AML-193 (cell line): ENCODE data around the gene BRMS1.

Experiments used
- DNase-seq, 2 experiments: peaks; one replicate each; lab custom pipeline; 2025; lab: John Stamatoyannopoulos, UW

The BRMS1 gene

DNA sequence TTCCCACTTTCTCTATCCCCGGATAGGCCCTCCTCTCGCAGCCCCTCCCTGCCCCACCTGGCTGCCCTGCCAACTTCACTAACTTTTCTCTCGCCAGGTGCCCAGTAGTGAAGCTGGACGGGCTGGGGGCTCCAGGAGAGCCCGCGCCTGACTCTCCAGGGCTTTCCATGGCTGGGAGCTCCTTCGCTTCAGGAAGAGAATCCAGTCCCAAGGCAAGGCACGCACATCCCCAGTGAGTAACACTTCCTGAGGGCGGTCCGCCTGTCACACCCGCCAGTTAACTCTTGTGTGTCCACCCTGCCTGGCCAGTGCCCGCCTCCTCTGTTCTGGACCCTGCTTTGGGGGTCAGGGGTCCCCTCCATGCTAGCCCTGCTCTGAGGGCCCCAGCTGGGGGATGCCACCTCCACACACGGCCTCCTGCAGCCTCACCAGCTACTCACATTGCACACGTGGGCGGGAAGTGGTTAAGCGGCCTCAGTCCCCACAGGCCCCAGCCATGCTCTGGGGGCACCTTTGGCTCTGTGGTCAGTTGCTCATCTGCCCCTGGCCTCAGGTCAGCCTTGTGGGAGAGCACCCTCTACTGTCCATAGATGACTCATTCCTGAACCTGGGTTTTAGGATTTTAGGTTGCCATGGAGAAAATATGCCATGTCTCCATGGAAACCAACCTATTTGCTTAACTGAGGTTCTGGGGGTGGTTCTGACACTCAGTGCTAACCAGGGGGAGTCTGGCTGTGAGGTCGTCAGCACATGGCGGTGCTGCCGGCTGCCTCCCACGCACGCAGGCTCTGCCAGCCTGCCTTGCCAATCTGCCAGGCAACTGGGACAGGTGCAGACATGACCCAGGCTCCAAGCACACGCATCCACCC is 8.4 kb downstream of the BRMS1 start, which contains the start of gene RIN1:
TSS of gene RIN1 (minus strand) at position 201 of the 869 bp plus-strand sequence. CDS start at position 169, 32 bp downstream.
- DNase-seq = peak; percentile 33 to 58

DNA sequence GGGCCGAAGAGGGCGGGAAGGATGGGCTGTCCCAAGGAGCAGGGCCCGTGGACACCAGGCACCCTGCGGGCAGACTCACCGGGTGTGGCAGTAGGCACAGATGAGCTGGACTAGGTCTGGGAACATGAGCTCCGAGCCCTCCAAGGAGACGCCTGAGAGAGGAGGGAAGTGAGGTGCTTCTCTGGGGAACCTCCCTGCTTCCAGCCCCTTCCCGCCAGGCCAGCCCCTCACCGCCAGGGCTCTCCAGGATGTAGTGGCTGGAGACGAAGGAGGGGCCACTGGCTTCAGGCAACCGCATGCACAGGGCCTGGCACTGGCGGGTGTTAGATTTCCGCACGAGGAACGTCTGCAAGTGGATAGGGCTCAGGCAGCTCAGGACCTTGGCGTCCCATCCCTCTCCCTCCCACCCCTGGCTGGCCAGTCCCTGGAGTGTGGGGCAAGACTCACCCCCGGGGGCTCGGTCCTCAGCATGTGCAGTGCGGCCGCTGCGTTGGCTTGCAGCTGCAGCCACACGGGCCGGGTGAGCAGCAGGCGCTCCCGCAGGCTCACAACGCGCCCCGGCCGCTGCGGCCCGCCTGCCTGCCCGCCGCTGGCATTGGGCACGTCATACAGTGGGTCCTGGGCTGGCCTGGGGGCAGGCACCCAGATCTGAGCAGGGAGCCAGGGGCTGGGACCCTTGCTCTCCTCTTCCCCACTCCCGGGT is 9.2 kb downstream of the BRMS1 start:
- DNase-seq = no peak

DNA sequence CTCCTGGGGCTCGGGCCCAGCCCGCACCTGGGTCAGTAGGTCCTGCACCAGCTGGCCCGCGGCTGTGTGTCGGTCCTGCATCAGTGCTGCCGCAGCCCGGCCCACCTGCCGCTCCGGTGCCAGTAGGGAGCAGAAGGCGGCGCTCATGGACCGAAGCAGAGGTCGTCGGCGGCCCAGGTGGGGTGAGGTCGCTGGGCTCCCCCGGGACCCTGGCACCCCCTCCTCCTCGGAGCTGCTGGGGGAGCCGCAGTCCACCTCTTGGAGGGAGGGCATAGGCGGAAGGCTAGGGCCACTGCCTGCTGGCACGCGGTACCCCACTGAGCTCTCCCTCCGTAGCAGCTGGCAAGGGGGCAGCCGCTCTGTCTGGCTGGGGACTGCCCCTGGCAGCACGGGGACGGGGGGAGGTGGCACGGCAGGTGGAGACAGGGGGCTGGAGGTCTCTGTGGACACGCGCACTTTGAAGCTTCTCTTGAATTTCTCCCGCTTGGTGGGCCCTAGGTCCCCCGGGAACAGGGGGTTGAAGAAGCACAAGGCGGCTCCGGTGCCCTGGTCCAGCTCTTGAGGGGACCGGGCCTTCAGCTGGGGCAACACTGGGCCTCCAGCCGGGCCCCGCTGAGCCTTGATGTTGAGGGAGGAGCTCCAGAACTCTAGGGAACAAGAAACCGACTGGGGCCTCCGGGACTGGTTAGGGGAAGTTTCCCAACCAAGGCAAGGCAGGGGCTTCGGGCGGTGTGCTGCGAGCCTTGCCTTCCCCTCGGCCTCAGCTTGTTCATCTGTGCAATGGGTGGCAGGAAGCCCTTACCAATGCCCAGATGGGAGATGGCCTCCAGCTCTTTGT is 10.1 kb downstream of the BRMS1 start:
- DNase-seq = no peak

DNA sequence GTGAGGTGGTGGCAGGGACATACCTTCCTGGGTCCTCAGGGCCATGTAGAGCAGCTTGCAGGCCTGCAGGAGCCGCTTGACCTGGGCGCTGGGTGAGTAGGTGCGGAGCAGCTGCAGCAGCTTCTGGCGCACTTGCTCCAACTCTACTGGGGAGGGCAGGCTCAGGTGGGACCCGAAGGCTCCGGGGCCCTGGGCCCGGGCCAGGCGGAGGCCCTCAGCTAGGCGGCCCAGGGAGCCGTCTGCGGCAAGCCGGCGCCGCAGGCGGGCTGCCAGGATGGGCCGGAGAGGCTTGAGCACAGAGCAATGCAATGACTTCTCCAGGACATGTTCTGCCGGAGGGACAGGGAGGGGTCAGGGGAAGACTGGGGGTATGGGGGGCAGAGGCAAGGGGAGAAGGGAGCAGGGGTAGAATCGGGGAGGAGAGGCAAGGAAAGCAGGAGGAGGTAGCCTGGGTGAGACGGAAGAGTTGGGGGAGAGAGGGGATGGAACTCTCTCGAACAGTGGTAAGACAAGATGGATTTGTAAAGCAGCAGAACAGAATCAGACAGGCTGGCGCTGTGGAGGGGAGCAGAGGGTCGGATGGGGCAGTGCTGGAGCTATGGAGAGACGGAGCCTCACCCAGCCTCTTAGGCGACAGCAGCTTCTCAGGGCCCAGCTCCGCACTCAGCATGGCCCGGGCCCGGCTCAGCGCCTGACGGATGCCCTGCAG is 10.9 kb downstream of the BRMS1 start:
- no peak for DNase-seq

DNA sequence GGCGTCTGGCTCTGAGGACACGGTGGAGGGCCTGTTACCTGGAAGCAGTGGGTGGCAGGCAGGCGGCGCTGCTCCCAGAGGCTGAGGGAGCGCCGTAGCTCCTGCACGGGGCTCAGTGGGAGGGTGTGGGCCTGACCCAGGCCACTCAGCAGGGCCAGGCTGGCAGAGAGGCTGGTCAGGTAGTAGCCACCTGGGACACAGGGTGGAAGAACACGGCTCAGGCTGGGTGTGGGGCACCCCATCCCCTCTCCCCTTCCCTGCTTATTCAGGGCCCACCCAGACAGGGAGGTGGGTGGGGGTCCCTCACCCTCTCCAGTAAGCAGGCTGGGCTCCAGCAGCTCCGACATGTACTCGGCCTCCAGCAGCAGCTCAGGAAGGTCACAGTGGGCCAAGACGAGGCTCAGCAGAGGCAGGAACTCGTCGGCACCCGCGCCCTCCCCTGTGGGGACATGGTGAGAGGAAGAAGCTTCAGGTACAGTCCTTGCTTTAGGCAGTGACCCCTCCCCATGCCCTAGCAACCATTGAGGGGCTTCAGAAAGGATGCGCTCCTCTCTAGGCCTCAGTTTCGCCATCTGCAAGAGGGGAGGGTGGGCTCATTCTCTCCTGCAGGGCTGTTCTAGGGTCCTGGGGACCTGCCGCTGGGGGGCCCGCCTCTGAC is 11.6 kb downstream of the BRMS1 start:
- DNase-seq = no peak

DNA sequence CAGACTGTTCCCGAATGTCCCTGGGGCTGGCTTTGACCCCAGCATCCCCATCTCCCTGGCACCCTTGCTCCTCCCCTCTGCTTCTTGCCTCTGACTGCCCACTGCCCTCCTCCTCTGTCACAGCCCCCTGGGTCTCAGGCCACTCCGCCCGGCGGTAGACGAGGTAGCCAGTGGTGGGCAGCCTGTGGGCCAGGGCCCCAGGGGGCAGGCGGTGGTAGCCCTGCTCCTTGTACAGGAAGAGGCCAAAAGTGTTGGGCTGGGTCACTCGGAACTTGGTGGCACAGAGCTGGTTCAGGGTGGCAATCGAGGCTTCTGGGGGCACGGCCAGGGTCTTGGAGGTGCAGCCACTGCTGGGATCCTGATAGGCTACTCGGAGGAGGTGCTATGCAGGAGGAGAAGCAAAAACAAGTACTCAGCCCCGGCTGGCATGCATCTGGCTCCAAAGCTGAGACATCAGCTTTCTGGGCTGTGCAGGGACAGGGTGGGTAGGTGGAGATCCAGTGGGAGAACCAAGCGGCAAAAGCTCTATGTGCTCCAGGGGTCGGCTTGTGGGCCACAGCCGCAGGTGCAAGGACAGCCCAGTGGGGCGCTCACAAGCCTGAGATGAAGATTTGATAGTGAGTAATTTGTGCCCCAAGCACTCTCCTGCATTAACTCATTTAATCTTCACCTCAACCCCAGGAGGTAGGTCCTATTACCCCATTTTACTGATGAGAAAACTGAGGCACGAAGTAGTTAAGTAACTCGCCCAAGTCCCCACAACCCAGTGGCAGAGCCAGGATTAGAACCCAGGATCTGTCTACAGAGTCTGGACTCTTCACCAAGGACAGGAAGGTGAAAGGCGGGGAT is 12.3 kb downstream of the BRMS1 start:
- DNase-seq = no peak

DNA sequence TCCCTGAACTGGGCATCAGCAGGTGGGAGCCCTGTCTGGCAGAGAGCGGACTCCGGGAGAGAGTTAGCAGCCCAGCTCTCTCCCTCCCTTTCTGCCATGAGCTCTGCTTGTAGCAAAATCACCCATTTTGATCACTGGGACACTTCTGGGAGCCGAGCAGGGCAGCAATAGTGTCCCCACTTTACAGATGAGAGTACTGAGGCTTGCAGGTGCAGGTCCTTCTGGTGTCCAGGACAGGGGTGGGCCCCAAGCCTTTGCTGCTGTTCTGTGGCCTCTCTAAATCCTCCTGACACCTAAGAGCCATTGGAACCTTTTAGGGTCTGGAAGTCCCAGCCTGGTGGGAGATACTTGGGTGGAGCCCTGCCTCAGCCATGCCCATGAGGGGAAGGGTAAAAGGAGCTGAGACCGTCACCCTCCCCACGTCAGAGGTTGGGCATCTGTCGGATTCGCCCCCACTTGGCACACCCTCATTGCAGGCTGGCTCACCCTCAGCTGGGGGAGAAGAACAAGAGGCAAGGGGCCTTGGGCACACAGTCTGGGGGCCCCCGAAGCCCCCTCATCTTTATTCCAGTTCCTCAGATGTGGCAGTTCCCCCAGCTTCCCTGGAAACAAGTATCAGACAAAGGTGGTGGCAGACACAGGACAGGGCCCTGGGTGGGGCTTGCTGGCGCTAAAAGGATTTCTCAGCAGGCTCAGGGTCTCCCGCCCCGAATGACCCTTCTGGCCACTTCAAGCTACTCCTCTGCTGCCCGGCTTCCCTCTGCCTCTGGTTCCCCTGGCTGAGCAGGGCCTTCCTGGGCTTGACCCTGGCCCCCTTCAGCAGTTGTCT is 13.1 kb downstream of the BRMS1 start:
- no peak for DNase-seq

DNA sequence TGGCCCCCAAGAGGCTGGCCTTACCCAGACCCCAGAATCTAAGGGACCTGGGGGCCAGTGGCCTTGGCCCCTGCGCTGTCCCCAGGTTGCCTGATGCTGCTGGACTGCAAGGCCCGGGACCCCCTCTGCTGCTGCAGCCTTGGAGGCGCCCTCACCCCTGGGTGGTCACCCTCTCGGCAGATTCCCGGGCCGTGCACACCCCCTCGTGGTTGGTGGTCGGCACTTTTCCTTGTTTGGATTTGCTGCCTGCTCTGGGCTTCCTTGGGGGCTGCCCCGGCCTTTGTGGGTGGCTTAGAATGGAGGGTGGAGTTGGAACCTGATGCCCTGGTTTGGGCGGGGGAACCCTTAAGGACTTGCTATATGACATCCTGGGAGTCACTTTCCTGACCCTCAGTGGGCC is 14.0 kb downstream of the BRMS1 start:
- DNase-seq = no peak

DNA sequence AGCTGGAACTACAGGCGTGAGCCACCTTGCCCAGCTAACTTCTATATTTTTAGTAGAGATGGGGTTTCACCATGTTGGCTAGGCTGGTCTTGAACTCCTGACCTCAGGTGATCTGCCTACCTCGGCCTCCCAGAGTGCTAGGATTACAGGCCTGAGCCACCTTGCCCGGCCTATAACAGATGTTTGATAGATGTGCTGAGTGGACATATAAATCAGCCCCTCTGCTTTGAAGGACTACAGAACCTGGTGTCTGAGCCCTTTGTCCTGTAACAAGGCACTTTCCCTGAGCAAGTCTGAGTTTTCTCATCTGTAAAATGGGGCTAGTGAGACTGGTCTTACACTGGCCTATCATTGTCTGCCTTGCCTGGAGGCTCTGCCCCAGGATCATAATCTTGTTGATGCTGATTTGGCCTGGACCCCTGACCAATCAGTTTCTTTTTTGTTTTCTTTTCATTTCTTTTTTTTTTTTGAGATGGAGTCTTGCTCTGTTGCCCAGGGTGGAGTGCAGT is 15.7 kb downstream of the BRMS1 start:
- no peak for DNase-seq

DNA sequence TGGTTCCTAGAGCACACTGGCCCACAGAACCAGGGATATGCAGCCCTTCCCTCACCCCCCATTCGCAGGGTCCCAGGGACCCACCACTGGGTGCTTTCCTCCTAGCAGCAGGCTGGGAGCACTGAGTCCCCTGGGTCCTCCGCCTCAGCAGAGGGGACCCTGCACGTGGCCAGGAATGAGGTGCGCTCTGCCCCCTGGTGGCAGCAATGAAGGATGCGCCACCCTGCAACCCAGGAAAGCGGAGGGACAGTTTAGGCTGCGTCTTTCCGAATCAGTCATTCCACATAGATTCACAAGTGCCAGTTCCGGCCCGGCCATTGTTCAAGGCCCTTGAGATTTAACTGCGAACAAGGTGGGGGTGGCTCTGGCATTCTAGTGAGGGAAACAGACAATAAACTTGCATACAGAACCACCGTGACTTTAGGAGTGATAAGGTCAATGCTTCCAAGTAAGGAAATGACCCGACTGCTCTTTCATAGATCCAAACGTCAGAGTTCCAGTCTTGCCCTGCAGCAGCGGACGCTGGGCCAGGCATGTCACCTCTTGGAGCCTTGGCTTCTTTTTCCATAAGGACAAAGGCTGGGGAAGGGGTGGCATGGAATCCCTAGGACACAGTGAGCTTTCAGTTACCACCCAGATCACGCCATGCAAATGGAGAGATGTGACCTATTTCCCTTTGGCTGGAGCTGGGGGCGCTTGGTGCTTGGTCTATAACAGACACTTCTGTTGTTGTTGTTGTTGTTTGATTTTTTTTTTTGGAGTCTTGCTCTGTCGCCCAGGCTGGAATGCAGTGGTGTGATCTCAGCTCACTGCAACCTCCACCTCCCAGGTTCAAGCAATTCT is 16.4 kb downstream of the BRMS1 start:
- DNase-seq = peak; percentile 55 to 63

DNA sequence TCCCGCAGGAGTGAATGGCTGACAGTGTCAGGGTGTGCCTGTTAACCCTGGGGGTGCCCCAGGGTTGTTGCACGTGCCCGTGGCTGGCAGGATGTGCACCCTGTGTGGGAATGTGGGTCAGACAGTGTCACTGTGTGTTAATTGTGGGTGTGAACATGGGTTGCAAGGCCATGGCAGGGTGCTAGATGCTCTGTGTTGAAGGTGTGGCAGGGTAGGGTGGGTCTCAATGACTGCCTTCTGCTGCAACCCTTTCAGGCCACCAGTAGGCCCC is 16.9 kb downstream of the BRMS1 start:
- no peak for DNase-seq

DNA sequence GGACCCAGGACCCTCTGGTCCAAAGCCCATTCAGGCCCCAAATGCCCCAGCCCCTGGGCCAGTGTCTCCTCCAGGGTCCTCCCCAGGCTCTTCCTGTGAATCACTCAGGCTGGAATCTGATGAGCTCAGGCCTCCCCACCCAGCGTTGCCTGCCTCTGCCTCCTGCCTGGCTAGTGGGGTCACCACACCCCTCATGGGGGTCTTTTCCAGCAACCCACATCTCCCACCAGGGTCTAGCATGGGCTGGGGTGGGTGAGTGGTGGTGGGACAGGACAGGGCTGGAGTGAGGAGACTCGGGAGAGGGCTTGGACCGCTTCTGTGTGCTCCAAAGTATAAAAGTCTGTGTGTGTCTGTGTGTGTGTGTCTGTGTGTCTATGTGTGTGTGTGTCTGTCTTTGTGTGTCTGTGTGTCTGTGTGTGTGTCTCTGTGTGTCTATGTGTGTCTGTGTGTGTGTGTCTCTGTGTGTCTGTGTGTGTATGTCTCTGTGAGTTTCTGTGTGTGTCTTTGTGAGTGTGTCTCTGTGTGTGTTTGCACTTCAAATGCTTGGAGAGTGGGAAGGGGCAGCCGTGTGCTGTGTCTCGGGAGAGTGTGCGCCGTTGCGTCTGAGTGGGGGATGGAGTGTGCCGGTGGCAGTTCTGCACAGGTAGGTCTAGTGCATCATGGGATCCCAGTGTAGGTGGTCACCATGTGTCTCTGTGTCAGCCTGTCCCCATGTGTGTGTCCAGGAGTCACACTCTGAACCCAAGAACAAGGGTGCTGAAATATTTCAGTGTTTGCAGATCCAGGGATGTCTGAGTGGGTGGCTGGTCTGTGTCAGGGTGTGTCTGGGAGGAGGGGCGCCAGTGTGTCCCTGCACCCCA is 17.5 kb downstream of the BRMS1 start:
- no peak for DNase-seq

DNA sequence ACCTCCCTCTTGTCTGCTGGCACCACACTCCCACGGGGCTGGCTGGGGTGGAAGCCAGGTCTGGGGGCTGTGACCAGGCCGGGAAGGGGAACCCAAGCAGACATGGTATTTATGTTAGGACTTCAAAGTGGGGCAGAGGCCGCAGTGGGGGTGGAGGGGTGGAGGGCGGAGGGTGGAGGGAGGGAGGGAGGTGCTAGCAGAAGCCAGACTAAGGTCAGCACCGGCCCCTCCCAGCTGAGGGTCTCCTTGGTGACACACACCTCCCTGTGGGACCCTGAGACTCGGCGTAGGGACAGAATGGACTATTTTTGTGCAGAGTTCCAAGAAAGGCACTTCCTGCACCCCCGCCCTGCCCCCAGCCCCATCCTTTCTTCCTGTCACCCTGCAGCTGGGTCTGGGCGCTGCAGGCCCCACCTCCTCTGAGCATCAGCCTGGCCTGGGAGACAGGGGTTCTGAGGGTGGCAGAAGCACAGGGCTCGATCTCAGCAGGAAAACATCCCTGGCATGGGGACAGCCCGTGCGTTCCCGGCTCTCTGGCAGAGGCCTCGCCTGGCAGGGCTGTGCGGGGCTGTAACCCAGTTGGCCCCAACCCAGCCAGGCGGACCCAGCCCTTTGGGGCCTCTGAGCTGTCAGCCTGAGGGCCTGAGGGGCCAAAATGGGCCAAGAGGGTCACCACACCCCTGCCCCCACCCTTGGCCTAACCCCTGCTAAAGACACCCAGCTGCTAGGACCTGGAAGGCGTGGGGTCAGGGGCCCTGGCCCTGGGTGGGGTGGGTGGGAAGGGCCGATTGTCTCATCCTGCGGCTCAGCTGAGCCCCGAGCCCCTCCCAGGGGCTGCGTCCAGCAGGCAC is 18.4 kb downstream of the BRMS1 start:
- no peak for DNase-seq

DNA sequence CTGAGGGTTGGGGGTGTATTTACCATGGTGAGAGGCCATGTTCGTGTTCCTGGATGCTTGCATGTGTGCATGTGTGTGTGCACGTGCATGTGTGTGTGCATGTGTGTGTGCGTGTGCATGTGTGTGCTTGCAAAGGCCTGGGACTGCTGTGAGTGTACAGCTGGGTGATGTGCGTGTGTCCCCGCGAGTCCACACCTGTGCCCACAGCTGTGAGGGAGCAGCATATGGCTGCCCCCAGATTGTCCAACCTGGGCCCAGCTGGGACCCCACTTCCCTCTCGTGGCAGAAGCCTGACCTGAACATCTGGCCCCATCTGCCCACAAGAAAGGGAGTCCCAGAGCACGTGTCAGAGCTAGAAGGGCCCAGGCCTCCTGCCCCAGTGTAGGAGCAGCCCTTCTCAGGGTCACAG is 19.6 kb downstream of the BRMS1 start:
- no peak for DNase-seq

DNA sequence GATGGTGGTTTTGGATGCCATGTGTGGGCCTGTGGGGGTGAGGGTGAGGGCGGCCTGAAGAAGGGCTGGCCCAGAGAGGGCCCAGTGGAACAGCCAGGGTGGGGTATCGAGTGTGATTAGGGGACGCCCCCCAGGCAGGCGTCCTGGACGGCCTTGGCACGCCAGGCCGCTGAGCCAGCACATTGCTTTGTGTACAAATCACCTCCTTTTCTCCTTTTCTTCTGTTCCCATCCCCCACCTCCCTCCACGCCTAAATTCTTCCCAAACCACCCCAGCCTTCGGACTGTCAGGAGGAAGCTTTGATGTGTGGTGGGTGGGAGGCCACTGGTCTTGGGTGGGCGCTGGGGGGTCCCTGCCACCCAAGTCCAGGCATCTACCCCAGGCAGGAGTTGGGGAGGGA is 20.2 kb downstream of the BRMS1 start:
- DNase-seq = no peak

DNA sequence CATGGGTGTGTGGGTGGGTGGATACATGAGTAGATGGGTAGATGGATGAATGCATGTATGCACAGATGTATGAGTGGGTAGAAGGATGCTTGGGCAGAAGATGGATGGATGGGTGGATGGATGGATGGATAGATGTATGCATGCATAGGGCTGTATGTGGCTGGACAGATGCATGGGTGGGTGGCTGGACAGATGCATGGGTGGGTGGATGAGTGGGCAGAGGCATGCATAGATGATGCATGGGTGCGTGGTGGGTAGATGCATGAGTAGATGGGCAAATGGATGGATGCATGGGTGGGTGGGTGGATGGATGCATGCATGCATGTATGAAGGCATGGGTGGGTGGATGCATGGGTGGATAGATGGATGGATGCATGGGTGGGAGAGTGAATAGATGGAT is 21.2 kb downstream of the BRMS1 start:
- no peak for DNase-seq
